Parathyroid adenoma (tissue), 2 donors: ENCODE results near the gene FAAH.
A peak's percentile ranks its signal among the peaks of the same experiment; 100 is the strongest.
"Not testable (repeated sequence)": the region's sequence is repeated elsewhere in the genome, so short reads cannot be mapped to it uniquely, and the experiment has no call there.

Source experiments
- H2AFZ ChIP-seq: fragments of 300-600 bp; sonication (generic); one replicate; pipeline ENCODE4 v1.7.0; 2017; ENCODE audit warnings: antibody characterized with exemption, mild to moderate bottlenecking
- H3K27ac ChIP-seq: fragments of 300-600 bp; sonication (generic); one replicate; pipeline ENCODE4 v1.7.0; 2017
- H3K27me3 ChIP-seq: fragments of 300-600 bp; sonication (generic); one replicate; pipeline ENCODE4 v1.7.0; 2017; ENCODE audit warnings: low read length; ENCODE audit not compliant: control insufficient read depth, insufficient read depth
- H3K36me3 ChIP-seq: fragments of 300-600 bp; sonication (generic); one replicate; pipeline ENCODE4 v1.7.0; 2017; ENCODE audit warnings: low read length; ENCODE audit not compliant: control insufficient read depth, insufficient read depth
- H3K4me1 ChIP-seq: fragments of 300-600 bp; sonication (generic); one replicate; pipeline ENCODE4 v1.7.0; 2017; ENCODE audit warnings: control low read depth
- H3K4me2 ChIP-seq: fragments of 300-600 bp; sonication (generic); one replicate; pipeline ENCODE4 v1.7.0; 2017; ENCODE audit warnings: low read length
- H3K4me3 ChIP-seq: fragments of 300-600 bp; sonication (generic); one replicate; pipeline ENCODE4 v1.7.0; 2017; ENCODE audit warnings: low read depth, low read length
- H3K79me2 ChIP-seq: fragments of 300-600 bp; sonication (generic); one replicate; pipeline ENCODE4 v1.7.0; 2017; ENCODE audit warnings: control low read depth
- H3K9ac ChIP-seq: fragments of 300-600 bp; sonication (generic); one replicate; pipeline ENCODE4 v1.7.0; 2017; ENCODE audit warnings: mild to moderate bottlenecking
- H3K9me3 ChIP-seq: fragments of 300-600 bp; sonication (generic); one replicate; pipeline ENCODE4 v1.7.0; 2017; ENCODE audit warnings: low read length; ENCODE audit not compliant: control insufficient read depth
- TF ChIP-seq, protein P1 (sequence below): fragments of 300-600 bp; sonication (generic); IDR thresholded peaks from one replicate; pipeline ENCODE4 v1.7.0; 2017; ENCODE audit warnings: antibody characterized with exemption, mild to moderate bottlenecking
- donor health status: primary hyperparathyroidism.

Gene FAAH

DNA sequence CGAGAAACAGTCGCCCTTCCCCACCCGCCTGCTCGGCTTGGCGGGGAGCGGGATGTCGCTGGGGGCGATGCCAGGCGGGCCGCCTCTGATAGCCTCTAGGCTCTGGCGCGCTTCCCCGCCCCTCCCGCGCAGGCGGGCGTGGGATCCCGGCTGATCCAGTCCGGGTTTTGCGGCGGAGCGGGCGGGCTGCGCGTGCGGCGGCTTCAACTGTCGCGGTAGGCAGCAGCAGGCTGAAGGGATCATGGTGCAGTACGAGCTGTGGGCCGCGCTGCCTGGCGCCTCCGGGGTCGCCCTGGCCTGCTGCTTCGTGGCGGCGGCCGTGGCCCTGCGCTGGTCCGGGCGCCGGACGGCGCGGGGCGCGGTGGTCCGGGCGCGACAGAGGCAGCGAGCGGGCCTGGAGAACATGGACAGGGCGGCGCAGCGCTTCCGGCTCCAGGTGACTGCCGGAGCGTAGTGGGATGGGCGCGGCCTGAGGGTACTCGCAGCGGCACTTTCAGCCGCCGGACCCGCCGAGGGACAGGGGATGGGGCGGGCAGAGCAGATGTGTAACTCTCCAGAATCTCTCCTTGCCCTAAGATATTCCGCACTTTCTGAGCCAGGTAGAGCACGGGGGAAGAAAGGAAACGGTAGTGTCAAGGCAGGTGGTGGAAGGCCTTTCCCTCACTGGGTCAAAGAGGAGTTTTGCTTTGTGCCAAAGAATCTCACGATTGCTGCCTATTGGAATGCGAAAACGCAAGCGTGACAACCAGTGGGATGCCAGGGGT lies at the start of gene FAAH:
FAAH (plus strand) TSS at position 210 of the 764 bp plus-strand sequence; CDS start at position 242, 32 bp downstream.
- peak within 1 kb of the TSS; percentile 52 for H3K27ac ChIP-seq
- TF ChIP-seq, protein P1, sequence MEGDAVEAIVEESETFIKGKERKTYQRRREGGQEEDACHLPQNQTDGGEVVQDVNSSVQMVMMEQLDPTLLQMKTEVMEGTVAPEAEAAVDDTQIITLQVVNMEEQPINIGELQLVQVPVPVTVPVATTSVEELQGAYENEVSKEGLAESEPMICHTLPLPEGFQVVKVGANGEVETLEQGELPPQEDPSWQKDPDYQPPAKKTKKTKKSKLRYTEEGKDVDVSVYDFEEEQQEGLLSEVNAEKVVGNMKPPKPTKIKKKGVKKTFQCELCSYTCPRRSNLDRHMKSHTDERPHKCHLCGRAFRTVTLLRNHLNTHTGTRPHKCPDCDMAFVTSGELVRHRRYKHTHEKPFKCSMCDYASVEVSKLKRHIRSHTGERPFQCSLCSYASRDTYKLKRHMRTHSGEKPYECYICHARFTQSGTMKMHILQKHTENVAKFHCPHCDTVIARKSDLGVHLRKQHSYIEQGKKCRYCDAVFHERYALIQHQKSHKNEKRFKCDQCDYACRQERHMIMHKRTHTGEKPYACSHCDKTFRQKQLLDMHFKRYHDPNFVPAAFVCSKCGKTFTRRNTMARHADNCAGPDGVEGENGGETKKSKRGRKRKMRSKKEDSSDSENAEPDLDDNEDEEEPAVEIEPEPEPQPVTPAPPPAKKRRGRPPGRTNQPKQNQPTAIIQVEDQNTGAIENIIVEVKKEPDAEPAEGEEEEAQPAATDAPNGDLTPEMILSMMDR, result no peak
- H2AFZ ChIP-seq, result peak within 1 kb of the TSS; percentile 34
- peaks cover 3% of the 10 kb centered on the region for H3K4me1 ChIP-seq
- H3K4me3 ChIP-seq, result peak within 1 kb of the TSS; percentile 67
- peaks cover 4% of the 10 kb centered on the region for H3K79me2 ChIP-seq
- H3K9ac ChIP-seq, result no peak within 1 kb of the TSS
- H3K36me3 ChIP-seq, result no peaks in the 10 kb centered on the region
- no peaks in the 10 kb centered on the region for H3K27me3 ChIP-seq
- peak within 1 kb of the TSS; percentile 73 for H3K4me2 ChIP-seq
- H3K9me3 ChIP-seq, result no peaks in the 10 kb centered on the region

GRCh38 chr1:46344481-46344880 lies 49.6 kb upstream of the FAAH start:
- TF ChIP-seq, protein P1, result no peak
- Histone ChIP-seq H3K79me2 (no peaks in the 10 kb centered on the region), H3K27me3 (no peaks in the 10 kb centered on the region), H3K9ac (no peak overlapping the region), H3K27ac (no peak overlapping the region), H2AFZ (no peak overlapping the region), H3K4me1 (no peaks in the 10 kb centered on the region), H3K36me3 (no peaks in the 10 kb centered on the region), H3K4me2 (no peak overlapping the region), H3K4me3 (no peak overlapping the region), H3K9me3 (no peaks in the 10 kb centered on the region)

- Histone ChIP-seq H3K4me3 (no peak overlapping the region), H3K9ac (no peak overlapping the region), H3K4me2 (no peak overlapping the region), H3K27ac (no peak overlapping the region), H3K79me2 (no peaks in the 10 kb centered on the region), H3K27me3 (no peaks in the 10 kb centered on the region), H3K9me3 (no peaks in the 10 kb centered on the region), H3K36me3 (no peaks in the 10 kb centered on the region), H3K4me1 (no peaks in the 10 kb centered on the region), H2AFZ (no peak overlapping the region)
- TF ChIP-seq, protein P1, result no peak
These were observed 48.8 kb upstream of the FAAH start for GRCh38 chr1:46345281-46345680.

GRCh38 chr1:46352363-46352762 lies 41.8 kb upstream of the FAAH start:
- Histone ChIP-seq H3K4me3 (no peak overlapping the region), H3K4me1 (no peaks in the 10 kb centered on the region), H3K36me3 (no peaks in the 10 kb centered on the region), H2AFZ (no peak overlapping the region), H3K9me3 (no peaks in the 10 kb centered on the region), H3K9ac (no peak overlapping the region), H3K4me2 (no peak overlapping the region), H3K27me3 (no peaks in the 10 kb centered on the region), H3K27ac (no peak overlapping the region), H3K79me2 (no peaks in the 10 kb centered on the region)
- TF ChIP-seq, protein P1, result no peak

DNA sequence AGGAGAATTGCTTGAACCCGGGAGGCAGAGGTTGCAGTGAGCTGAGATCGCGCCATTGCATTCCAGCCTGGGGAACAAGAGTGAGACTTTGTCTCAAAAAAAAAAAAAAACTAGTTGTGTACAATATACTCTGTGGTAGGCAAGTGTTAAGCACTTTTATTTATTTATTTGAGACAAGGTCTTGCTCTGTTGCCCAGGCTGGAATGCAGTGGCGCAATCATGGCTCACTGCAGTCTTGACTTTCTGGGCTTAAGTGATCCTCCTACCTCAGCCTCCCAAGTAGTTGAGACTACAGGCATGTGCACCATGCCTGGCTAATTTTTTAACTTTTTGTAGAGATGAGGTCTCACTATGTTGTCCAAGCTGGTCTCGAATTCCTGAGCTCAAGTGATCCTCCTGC lies 38.2 kb upstream of the FAAH start:
- not testable (repeated sequence) for H2AFZ ChIP-seq, H3K4me3 ChIP-seq, H3K36me3 ChIP-seq, H3K9me3 ChIP-seq, H3K27ac ChIP-seq, H3K4me1 ChIP-seq, H3K79me2 ChIP-seq, H3K27me3 ChIP-seq, H3K9ac ChIP-seq, H3K4me2 ChIP-seq
